HepG2 (cell line): ENCODE results near the gene SLC29A1. TPM values are rescaled to one million over a fixed set of nuclear protein-coding genes. Genes with fewer than 3 reads are reported as not detected.

Experiments used
- BHLHE40 ChIP-seq: IDR thresholded peaks from 2 replicates; pipeline ENCODE4 v1.6.1; 2011; ENCODE audit warnings: low read length, improper control_type of control experiment
- CAMTA2 ChIP-seq: sonication (generic); formaldehyde crosslinking; IDR thresholded peaks from 2 replicates; pipeline ENCODE4 v1.4.0; 2020; ENCODE audit warnings: mild to moderate bottlenecking, missing genetic modification reagents, borderline replicate concordance
- CHD2 ChIP-seq: IDR thresholded peaks from 2 replicates; pipeline ENCODE4 v1.6.1; 2011; ENCODE audit warnings: low read depth, low read length, improper control_type of control experiment
- NR2C2 ChIP-seq: sonication (generic); formaldehyde crosslinking; IDR thresholded peaks from 2 replicates; pipeline ENCODE4 v1.4.0; 2020; ENCODE audit warnings: missing genetic modification reagents, mild to moderate bottlenecking, moderate library complexity, borderline replicate concordance
- PCBP2 ChIP-seq: fragments of 200-400 bp; formaldehyde crosslinking; optimal IDR thresholded peaks from 2 replicates; pipeline ENCODE3; 2018; ENCODE audit warnings: low read length, low read depth; ENCODE audit not compliant: poor library complexity, severe bottlenecking
- SNAI1 ChIP-seq: sonication (generic); formaldehyde crosslinking; IDR thresholded peaks from 2 replicates; pipeline ENCODE4 v1.5.0; 2020; ENCODE audit warnings: mild to moderate bottlenecking, missing genetic modification reagents, borderline replicate concordance
- ZC3H4 ChIP-seq: sonication (generic); formaldehyde crosslinking; IDR thresholded peaks from 2 replicates; pipeline ENCODE4 v1.4.0; 2020; ENCODE audit warnings: missing genetic modification reagents, borderline replicate concordance
- ZNF260 ChIP-seq: sonication (generic); formaldehyde crosslinking; IDR thresholded peaks from 2 replicates; pipeline ENCODE4 v1.4.0; 2020; ENCODE audit warnings: missing genetic modification reagents, low read depth, mild to moderate bottlenecking, borderline replicate concordance
- ZNF296 ChIP-seq: sonication (generic); formaldehyde crosslinking; conservative IDR thresholded peaks from 2 replicates; pipeline ENCODE4 v1.5.0; 2020; ENCODE audit warnings: mild to moderate bottlenecking, missing genetic modification reagents
- ZNF607 ChIP-seq: sonication (generic); formaldehyde crosslinking; IDR thresholded peaks from 2 replicates; pipeline ENCODE4 v1.5.1; 2020; ENCODE audit warnings: missing genetic modification reagents, mild to moderate bottlenecking, borderline replicate concordance
- ZNF674 ChIP-seq: sonication (generic); formaldehyde crosslinking; IDR thresholded peaks from 2 replicates; pipeline ENCODE4 v1.5.0; 2020; ENCODE audit warnings: low read depth, mild to moderate bottlenecking, missing genetic modification reagents
- ZNF776 ChIP-seq: sonication (generic); formaldehyde crosslinking; IDR thresholded peaks from 2 replicates; pipeline ENCODE4 v1.4.0; 2020; ENCODE audit warnings: mild to moderate bottlenecking, missing genetic modification reagents
- ZNF891 ChIP-seq: sonication (generic); formaldehyde crosslinking; IDR thresholded peaks from 2 replicates; pipeline ENCODE4 v1.5.0; 2020; ENCODE audit warnings: mild to moderate bottlenecking, missing genetic modification reagents
- polyA plus RNA-seq, 8 experiments: library from polyadenylated mRNA; depleted of rRNA in 3 of 8; stranded (reverse) in 7 of 8; unstranded in 1 of 8; fragments of >200 nt; fragmentation: Illumina TruSeq in 4 of 8; extraction: Trizol in 4 of 8; gene quantifications; 2 replicates each; pipeline versions ENCODE4 v1.2.1 to v1.2.3, GENCODE V29; 2011 to 2016; ENCODE audit warnings: low read depth in 4 of 8, missing spikeins in 1 of 8, mixed read lengths in 1 of 8; ENCODE audit not compliant: insufficient read depth in 1 of 8
- total RNA-seq, 5 experiments: library from RNA; depleted of rRNA; stranded (reverse); fragments of >200 nt; fragmentation: Illumina TruSeq; extraction: Trizol; gene quantifications; 2 replicates each; pipeline ENCODE4 v1.2.3, GENCODE V29; 2016; ENCODE audit warnings: low read depth in 1 of 5
- TF ChIP-seq, protein P1 (sequence below): sonication (generic); formaldehyde crosslinking; IDR thresholded peaks from 2 replicates; pipeline ENCODE4 v1.5.1; 2020; ENCODE audit warnings: missing genetic modification reagents, mild to moderate bottlenecking, borderline replicate concordance
- TF ChIP-seq, protein P2 (sequence below): sonication (generic); formaldehyde crosslinking; conservative IDR thresholded peaks from 2 replicates; pipeline ENCODE4 v1.8.1; 2023; ENCODE audit warnings: missing genetic modification reagents
- TF ChIP-seq, protein P3 (sequence below): sonication (generic); formaldehyde crosslinking; IDR thresholded peaks from 2 replicates; pipeline ENCODE4 v1.4.0; 2020; ENCODE audit warnings: mild to moderate bottlenecking, missing genetic modification reagents
- TF ChIP-seq, protein P4 (sequence below): sonication (generic); formaldehyde crosslinking; conservative IDR thresholded peaks from 2 replicates; pipeline ENCODE4 v1.4.0; 2020; ENCODE audit warnings: missing genetic modification reagents
- TF ChIP-seq, protein P5 (sequence below): sonication (generic); formaldehyde crosslinking; IDR thresholded peaks from 2 replicates; pipeline ENCODE4 v1.8.1; 2022; ENCODE audit warnings: low read depth, mild to moderate bottlenecking, missing genetic modification reagents

SLC29A1 gene
- total and polyA plus RNA-seq, 2 of the 13 experiments (the other 11 are each of a cell fraction or from before 2014, with no cell fraction given): 43.2 to 106 TPM

DNA sequence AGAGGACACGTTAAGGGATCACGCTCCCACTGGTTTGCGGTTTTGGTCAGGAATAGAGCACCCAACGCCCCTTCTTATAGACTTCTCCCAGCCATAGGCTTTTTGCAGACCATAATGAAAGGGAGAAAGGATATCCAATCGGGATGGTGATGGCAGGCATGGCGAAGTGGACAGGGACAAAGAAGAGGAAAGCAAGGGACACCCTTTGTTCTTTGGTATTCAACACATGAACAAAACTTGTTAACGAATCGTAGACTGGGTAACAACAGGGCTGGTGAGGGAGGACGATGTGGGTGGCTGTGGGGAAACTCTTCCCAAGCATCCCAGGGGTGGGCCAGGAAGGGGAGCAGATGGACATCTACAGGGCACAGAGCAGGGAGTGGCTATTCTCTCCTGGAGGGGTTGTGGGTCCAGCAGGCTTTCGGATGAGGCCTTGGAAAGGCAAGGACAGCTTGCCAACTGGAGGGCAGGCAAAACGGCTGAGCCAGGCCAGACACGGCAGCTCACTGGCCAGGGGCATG is 22.1 kb downstream of the SLC29A1 start (continued):
- 0 out of 2 replicates have a peak, but pooled peaks have one; percentile 15 for TF ChIP-seq CHD2
- TF ChIP-seq ZNF296 (CRISPR knock-in tag): peak; percentile 33; the same call in 1 of the 2 replicates
- TF ChIP-seq ZNF776 (CRISPR knock-in tag): 0 out of 2 replicates have a peak, but pooled peaks have one; percentile 42
- TF ChIP-seq, protein P1, sequence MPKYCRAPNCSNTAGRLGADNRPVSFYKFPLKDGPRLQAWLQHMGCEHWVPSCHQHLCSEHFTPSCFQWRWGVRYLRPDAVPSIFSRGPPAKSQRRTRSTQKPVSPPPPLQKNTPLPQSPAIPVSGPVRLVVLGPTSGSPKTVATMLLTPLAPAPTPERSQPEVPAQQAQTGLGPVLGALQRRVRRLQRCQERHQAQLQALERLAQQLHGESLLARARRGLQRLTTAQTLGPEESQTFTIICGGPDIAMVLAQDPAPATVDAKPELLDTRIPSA (CRISPR knock-in tag): no peak
- TF ChIP-seq ZNF260 (CRISPR knock-in tag): 0 out of 2 replicates have a peak, but pooled peaks have one; percentile 61
- TF ChIP-seq ZC3H4 (CRISPR knock-in tag): 0 out of 2 replicates have a peak, but pooled peaks have one; percentile 43
- TF ChIP-seq ZNF891 (CRISPR knock-in tag): 0 out of 2 replicates have a peak, but pooled peaks have one; percentile 13
- TF ChIP-seq PCBP2: peak; percentile 20
- TF ChIP-seq, protein P2, sequence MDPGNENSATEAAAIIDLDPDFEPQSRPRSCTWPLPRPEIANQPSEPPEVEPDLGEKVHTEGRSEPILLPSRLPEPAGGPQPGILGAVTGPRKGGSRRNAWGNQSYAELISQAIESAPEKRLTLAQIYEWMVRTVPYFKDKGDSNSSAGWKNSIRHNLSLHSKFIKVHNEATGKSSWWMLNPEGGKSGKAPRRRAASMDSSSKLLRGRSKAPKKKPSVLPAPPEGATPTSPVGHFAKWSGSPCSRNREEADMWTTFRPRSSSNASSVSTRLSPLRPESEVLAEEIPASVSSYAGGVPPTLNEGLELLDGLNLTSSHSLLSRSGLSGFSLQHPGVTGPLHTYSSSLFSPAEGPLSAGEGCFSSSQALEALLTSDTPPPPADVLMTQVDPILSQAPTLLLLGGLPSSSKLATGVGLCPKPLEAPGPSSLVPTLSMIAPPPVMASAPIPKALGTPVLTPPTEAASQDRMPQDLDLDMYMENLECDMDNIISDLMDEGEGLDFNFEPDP (CRISPR knock-in tag): 0 out of 2 replicates have a peak, but pooled peaks have one; percentile 25
- TF ChIP-seq, protein P3, sequence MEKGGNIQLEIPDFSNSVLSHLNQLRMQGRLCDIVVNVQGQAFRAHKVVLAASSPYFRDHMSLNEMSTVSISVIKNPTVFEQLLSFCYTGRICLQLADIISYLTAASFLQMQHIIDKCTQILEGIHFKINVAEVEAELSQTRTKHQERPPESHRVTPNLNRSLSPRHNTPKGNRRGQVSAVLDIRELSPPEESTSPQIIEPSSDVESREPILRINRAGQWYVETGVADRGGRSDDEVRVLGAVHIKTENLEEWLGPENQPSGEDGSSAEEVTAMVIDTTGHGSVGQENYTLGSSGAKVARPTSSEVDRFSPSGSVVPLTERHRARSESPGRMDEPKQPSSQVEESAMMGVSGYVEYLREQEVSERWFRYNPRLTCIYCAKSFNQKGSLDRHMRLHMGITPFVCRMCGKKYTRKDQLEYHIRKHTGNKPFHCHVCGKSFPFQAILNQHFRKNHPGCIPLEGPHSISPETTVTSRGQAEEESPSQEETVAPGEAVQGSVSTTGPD (CRISPR knock-in tag): no peak
- TF ChIP-seq CAMTA2 (CRISPR knock-in tag): peak; percentile 60; the same call in 1 of the 2 replicates
- TF ChIP-seq ZNF607 (CRISPR knock-in tag): no peak
- no peak for TF ChIP-seq ZNF674 (CRISPR knock-in tag)
- TF ChIP-seq SNAI1 (CRISPR knock-in tag): peak; percentile 8; the same call in 1 of the 2 replicates
- TF ChIP-seq, protein P4, sequence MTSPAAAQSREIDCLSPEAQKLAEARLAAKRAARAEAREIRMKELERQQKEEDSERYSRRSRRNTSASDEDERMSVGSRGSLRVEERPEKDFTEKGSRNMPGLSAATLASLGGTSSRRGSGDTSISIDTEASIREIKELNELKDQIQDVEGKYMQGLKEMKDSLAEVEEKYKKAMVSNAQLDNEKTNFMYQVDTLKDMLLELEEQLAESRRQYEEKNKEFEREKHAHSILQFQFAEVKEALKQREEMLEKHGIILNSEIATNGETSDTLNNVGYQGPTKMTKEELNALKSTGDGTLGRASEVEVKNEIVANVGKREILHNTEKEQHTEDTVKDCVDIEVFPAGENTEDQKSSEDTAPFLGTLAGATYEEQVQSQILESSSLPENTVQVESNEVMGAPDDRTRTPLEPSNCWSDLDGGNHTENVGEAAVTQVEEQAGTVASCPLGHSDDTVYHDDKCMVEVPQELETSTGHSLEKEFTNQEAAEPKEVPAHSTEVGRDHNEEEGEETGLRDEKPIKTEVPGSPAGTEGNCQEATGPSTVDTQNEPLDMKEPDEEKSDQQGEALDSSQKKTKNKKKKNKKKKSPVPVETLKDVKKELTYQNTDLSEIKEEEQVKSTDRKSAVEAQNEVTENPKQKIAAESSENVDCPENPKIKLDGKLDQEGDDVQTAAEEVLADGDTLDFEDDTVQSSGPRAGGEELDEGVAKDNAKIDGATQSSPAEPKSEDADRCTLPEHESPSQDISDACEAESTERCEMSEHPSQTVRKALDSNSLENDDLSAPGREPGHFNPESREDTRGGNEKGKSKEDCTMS (CRISPR knock-in tag): peak; percentile 36; the same call in 1 of the 2 replicates
- TF ChIP-seq NR2C2: no peak
- TF ChIP-seq, protein P5, sequence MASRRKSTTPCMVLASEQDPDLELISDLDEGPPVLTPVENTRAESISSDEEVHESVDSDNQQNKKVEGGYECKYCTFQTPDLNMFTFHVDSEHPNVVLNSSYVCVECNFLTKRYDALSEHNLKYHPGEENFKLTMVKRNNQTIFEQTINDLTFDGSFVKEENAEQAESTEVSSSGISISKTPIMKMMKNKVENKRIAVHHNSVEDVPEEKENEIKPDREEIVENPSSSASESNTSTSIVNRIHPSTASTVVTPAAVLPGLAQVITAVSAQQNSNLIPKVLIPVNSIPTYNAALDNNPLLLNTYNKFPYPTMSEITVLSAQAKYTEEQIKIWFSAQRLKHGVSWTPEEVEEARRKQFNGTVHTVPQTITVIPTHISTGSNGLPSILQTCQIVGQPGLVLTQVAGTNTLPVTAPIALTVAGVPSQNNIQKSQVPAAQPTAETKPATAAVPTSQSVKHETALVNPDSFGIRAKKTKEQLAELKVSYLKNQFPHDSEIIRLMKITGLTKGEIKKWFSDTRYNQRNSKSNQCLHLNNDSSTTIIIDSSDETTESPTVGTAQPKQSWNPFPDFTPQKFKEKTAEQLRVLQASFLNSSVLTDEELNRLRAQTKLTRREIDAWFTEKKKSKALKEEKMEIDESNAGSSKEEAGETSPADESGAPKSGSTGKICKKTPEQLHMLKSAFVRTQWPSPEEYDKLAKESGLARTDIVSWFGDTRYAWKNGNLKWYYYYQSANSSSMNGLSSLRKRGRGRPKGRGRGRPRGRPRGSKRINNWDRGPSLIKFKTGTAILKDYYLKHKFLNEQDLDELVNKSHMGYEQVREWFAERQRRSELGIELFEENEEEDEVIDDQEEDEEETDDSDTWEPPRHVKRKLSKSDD (CRISPR knock-in tag): 0 out of 2 replicates have a peak, but pooled peaks have one; percentile 7
- no peak for TF ChIP-seq BHLHE40
